Liver (tissue), 3 donors: ENCODE measurements around the gene CAMK1D.

ENCODE experiments used
- CTCF ChIP-seq: fragments of 150-350 bp; IDR thresholded peaks from 2 replicates; pipeline ENCODE4 v1.5.1; 2017; ENCODE audit warnings: improper control_type of control experiment, low read depth, low read length; ENCODE audit not compliant: missing input control
- EGR1 ChIP-seq, 2 donors: IDR thresholded peaks; 2 replicates each; pipeline ENCODE4 v1.6.1; 2016 to 2018; ENCODE audit warnings: antibody characterized with exemption in 2 of 2, low read depth in 2 of 2
- NR2F2 ChIP-seq: IDR thresholded peaks from 2 replicates; pipeline ENCODE4 v1.6.1; 2016; ENCODE audit warnings: antibody characterized with exemption
- RAD21 ChIP-seq, 2 donors: IDR thresholded peaks; 2 replicates each; pipeline ENCODE4 v1.6.1; 2016; ENCODE audit warnings: antibody characterized with exemption in 2 of 2, mild to moderate bottlenecking in 2 of 2
- REST ChIP-seq: IDR thresholded peaks from 2 replicates; pipeline ENCODE4 v1.6.1; 2016; ENCODE audit warnings: antibody characterized with exemption, mild to moderate bottlenecking
- RXRA ChIP-seq, 2 donors: IDR thresholded peaks; 2 replicates each; pipeline ENCODE4 v1.6.1; 2017 to 2018; ENCODE audit warnings: antibody characterized with exemption in 2 of 2, mild to moderate bottlenecking in 1 of 2
- SP1 ChIP-seq: IDR thresholded peaks from 2 replicates; pipeline ENCODE4 v1.6.1; 2018; ENCODE audit warnings: antibody characterized with exemption, mild to moderate bottlenecking
- TAF1 ChIP-seq: conservative IDR thresholded peaks from 2 replicates; pipeline ENCODE4 v1.6.1; 2016; ENCODE audit warnings: antibody characterized with exemption, mild to moderate bottlenecking
- YY1 ChIP-seq: IDR thresholded peaks from 2 replicates; pipeline ENCODE4 v1.6.1; 2016; ENCODE audit warnings: antibody characterized with exemption, mild to moderate bottlenecking
- ZBTB33 ChIP-seq: IDR thresholded peaks from 2 replicates; pipeline ENCODE4 v1.6.1; 2016; ENCODE audit warnings: antibody characterized with exemption
- donor health status: healthy.
- donor health status: healthy.

GRCh38 chr10:12631787-12632562 lies 282.6 kb downstream of the CAMK1D start:
- TF ChIP-seq TAF1 (no peak), CTCF (peak; percentile 11), YY1 (peak; percentile 45), ZBTB33 (no peak), NR2F2 (no peak), SP1 (peak; percentile 72), RXRA (IDR thresholded peaks at IDR 0.05) (peak; percentile 51 to 60), REST (no peak), RAD21 (IDR thresholded peaks at IDR 0.05) (peak; percentile 32 to 59), EGR1 (IDR thresholded peaks at IDR 0.05; ENCODE audit: low read depth in 2 of 2) (no peak)
